Measurements from ENCODE around the gene ZP3.

- TF ChIP-seq YY1 (IDR thresholded peaks at IDR 0.05) (no peak), CTCF (IDR thresholded peaks at IDR 0.05; ENCODE audit: low read depth, low read length, missing input control) (no peak), TAF1 (conservative IDR thresholded peaks at IDR 0.05) (no peak), REST (IDR thresholded peaks at IDR 0.05) (no peak), RAD21 (IDR thresholded peaks at IDR 0.05) (no peak), FOXA1 (IDR thresholded peaks at IDR 0.05) (no peak), EGR1 (IDR thresholded peaks at IDR 0.05; ENCODE audit: low read depth in 2 of 2) (no peak), SP1 (IDR thresholded peaks at IDR 0.05) (no peak), MAX (IDR thresholded peaks at IDR 0.05) (no peak)
Observed at GRCh38 chr7:76405738-76406137, 19.0 kb upstream of the ZP3 start.
